GM19452 (cell line): ENCODE data around the gene RIOK1.
"Not testable (repeated sequence)": the region's sequence is repeated elsewhere in the genome, so short reads cannot be mapped to it uniquely, and the experiment has no call there.

Source experiments
- ATAC-seq: cut with Tn5 transposase; IDR thresholded peaks from one replicate; pipeline ENCODE4 v1.9.1; 2021; ENCODE audit not compliant: unreplicated experiment

Gene RIOK1

GRCh38 chr6:7439228-7439627 lies 49.6 kb downstream of the RIOK1 start:
- no peak for ATAC-seq

GRCh38 chr6:7440476-7440875 lies 50.9 kb downstream of the RIOK1 start:
- ATAC-seq: no peak

DNA sequence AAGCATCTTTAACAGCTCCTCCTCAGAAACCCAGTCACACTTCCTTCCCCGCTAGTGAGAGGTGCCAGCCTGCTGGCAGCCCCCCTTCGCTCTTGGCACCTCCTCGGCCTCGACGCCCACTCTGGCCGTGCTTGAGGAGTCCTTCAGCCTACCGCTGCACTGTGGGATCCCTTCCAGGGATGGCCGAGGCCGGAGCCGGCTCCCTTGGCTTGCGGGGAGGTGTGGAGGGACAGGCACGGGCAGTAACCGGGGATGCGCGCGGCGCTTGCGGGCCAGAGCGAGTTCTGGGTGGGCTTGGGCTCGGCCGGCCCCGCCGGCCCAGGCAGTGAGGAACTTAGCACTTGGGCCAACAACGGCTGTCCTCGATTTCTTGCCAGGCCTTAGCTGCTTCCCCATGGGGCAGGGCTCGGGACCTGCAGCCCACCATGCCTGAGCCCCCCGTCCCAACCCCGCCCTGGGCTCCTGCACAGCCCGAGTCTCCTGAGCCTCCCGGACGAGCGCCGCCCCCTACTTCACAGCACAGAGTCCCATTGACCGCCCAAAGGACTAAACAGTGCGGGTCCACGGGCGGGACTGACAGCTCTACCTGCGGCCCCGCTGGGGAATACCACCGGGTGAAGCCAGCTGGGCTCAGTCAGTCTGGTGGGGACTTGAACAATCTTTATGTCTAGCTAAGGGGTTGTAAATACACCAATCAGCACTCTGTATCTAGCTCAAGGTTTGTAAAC lies 51.6 kb downstream of the RIOK1 start:
- ATAC-seq: no peak

DNA sequence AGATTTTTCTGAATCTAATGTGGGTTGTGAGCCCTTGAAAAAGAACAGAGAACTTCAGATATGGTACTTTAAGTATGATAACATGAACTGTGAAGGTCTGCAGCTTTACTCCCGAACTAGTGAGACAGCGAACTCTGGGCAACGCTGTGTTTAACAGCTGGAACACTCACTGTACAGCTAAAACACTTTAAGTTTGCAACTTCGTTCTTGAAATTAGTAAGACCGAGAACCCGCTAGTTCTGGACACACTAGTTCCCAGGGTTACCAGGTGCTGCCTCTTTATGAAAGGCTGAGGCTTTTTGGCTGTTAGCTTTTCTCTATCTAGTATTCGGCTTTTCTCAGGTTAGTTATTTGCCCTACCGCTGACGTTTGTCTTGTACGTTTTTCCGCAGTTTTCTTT lies 52.9 kb downstream of the RIOK1 start:
- no peak for ATAC-seq

GRCh38 chr6:7445101-7445500 lies 55.5 kb downstream of the RIOK1 start:
- no peak for ATAC-seq

GRCh38 chr6:7445885-7446461 lies 56.4 kb downstream of the RIOK1 start:
- no peak for ATAC-seq

- no peak for ATAC-seq
Measured at GRCh38 chr6:7446619-7447325, 57.2 kb downstream of the RIOK1 start.

DNA sequence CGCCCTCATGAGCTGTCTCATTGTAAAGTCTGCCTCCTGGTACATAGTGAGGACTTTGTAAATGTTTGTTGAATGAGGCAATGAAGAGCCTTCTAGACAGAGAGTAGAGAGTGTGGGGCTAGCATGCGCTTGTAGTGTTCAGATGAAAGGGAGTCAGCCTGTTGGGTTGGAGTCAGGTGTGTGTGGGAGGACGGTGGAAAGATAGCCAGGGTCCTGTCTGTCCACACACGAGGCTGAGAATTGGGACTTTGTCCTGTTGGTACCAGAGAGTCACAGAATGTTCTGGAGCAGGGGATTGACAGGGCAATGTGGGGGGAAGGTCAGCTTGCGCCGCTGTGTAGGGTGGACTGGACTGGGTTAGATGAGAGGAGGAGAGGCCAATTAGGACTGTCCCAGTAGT lies 58.6 kb downstream of the RIOK1 start:
- ATAC-seq: no peak

- no peak for ATAC-seq
Measured at GRCh38 chr6:7449018-7449417, 59.4 kb downstream of the RIOK1 start.

DNA sequence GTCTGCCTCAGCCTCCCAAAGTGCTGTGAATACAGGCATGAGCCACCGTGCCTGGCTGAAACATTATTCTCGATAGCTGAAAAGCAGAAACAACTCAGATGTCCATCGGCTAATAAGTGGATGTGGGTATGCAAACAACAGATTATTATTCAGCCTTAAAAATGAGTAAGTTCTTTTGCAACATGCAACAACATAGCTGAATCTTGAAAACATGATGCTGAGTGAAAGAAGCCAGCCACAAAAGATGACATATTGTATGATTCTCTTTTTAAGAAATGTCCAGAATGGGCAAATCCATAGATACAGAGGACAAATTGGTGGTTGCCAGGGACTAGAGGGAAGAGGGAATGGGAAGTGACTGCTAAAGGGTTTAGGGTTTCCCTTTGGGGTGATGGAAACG lies 61.7 kb downstream of the RIOK1 start:
- ATAC-seq: no peak

- ATAC-seq: no peak
Measured at GRCh38 chr6:7452898-7453297, 63.3 kb downstream of the RIOK1 start.

- no peak for ATAC-seq
Measured at GRCh38 chr6:7454696-7455358, 65.2 kb downstream of the RIOK1 start.

DNA sequence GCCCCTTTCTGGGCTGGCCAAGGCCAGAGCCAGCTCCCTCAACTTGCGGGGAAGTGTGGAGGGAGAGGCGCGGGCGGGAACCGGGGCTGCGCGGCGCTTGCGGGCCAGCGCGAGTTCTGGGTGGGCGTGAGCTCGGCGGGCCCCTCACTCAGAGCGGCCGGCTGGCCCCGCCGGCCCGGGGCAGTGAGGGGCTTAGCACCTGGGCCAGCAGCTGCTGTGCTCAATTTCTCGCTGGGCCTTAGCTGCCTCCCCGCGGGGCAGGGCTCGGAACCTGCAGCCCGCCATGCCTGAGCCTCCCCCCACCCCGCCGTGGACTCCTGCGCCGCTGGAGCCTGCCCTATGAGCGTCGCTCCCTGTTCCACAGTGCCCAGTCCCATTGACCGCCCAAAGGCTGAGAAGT lies 66.7 kb downstream of the RIOK1 start:
- not testable (repeated sequence) for ATAC-seq

- ATAC-seq: no peak
Measured at GRCh38 chr6:7461416-7461815, 71.8 kb downstream of the RIOK1 start.

GRCh38 chr6:7463785-7464184 lies 74.2 kb downstream of the RIOK1 start:
- no peak for ATAC-seq

DNA sequence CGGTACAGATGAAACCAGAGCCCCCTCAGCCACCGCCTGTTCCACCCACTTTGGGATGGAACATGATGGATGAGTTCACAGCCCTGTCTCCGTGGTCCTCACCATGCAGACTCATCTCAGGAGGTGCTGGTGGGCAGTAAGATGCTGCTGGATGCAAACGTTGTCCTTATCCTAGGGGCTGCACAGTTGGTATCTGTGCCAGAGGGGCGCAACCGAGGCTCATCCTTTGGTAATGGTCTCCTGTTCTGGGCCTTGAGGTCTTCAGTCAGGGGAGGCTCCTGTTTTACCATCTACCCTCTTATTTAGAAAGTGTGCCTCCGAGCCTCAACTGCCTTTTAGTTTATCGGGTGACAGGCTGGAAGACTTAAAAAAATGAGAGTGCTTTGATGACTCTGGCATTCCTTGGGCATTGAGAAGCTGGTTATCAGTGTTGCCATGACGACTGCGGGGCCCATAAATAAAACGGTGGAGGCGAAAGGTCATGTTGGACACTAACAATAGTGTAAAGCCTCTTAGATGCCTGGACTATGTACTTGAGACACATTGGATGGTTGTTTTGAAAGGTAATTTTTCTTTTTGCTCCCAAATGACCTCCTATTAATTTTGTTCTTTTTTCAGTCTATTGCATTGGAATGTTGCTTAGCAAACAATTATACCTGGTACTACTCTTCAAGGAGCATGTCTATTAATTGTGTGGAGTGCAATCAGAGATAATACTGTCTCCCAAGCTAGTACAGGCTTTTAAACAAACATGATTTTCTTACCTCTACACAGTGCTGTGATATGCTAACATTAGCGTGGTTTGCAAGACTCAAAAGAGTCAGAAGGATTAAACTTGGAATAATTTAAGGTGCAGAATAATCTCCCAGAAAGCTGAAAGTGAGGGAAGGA lies 77.6 kb downstream of the RIOK1 start:
- no peak for ATAC-seq
